Neural cell (in vitro differentiated cells): ENCODE data around the gene ASRGL1. TPM values are rescaled to one million over a fixed set of nuclear protein-coding genes. Genes with fewer than 3 reads are reported as not detected.

Source experiments
- H2AFZ ChIP-seq: fragments of 200-600, 300-800 bp; sonication (generic), shearing (Covaris generic); 2 replicates; pipeline ENCODE4 v1.6.0; 2014; ENCODE audit warnings: low read depth, mild to moderate bottlenecking, antibody characterized with exemption, low read length, moderate library complexity
- H3F3A ChIP-seq: fragments of 200-600 bp; shearing (Covaris generic); 2 replicates; pipeline ENCODE4 v1.6.1; 2016; ENCODE audit warnings: mild to moderate bottlenecking, moderate library complexity, mixed read lengths, antibody characterized with exemption, low read length; ENCODE audit not compliant: insufficient read depth, poor library complexity, severe bottlenecking
- H3K27ac ChIP-seq: fragments of 200-600, 300-800 bp; sonication (generic), shearing (Covaris generic); 2 replicates; pipeline ENCODE4 v1.5.1; 2014; ENCODE audit warnings: mild to moderate bottlenecking, low read length, moderate library complexity
- H3K27me3 ChIP-seq: fragments of 300-800, 200-600 bp; sonication (generic), shearing (Covaris generic); 2 replicates; pipeline ENCODE4 v1.6.0; 2014; ENCODE audit warnings: mild to moderate bottlenecking, low read depth, low read length, moderate library complexity; ENCODE audit not compliant: insufficient read depth
- H3K36me3 ChIP-seq: fragments of 300-800, 200-600 bp; sonication (generic), shearing (Covaris generic); 2 replicates; pipeline ENCODE4 v1.5.1; 2014; ENCODE audit warnings: mild to moderate bottlenecking, antibody characterized with exemption, low read length, moderate library complexity; ENCODE audit not compliant: insufficient read depth
- H3K4me2 ChIP-seq: fragments of 300-800, 200-600 bp; sonication (generic), shearing (Covaris generic); 2 replicates; pipeline ENCODE4 v1.6.0; 2014; ENCODE audit warnings: mild to moderate bottlenecking, low read length
- H3K4me3 ChIP-seq: fragments of 300-800, 200-600 bp; sonication (generic), shearing (Covaris generic); 2 replicates; pipeline ENCODE4 v1.5.1; 2014; ENCODE audit warnings: mild to moderate bottlenecking, low read length, moderate library complexity
- H3K79me2 ChIP-seq: fragments of 200-600 bp; shearing (Covaris generic); replicated peaks from 2 replicates; pipeline ENCODE4 v1.6.0; 2014; ENCODE audit warnings: mild to moderate bottlenecking, low read length, moderate library complexity; ENCODE audit not compliant: insufficient read depth
- H3K9ac ChIP-seq: fragments of 300-800, 200-600 bp; sonication (generic), shearing (Covaris generic); 2 replicates; pipeline ENCODE4 v1.6.1; 2016; ENCODE audit warnings: mild to moderate bottlenecking, low read length, mixed read lengths
- H3K9me2 ChIP-seq: fragments of 200-600 bp; shearing (Covaris generic); 2 replicates; pipeline ENCODE4 v1.6.1; 2016; ENCODE audit warnings: mild to moderate bottlenecking, low read length, mixed read lengths; ENCODE audit not compliant: insufficient read depth
- H3K9me3 ChIP-seq: fragments of 200-600, 300-800 bp; sonication (generic), shearing (Covaris generic); 2 replicates; pipeline ENCODE4 v1.6.1; 2016; ENCODE audit warnings: mild to moderate bottlenecking, mixed run types, low read length, moderate library complexity, mixed read lengths
- H4K20me1 ChIP-seq: fragments of 200-600 bp; shearing (Covaris generic); 2 replicates; pipeline ENCODE4 v1.6.1; 2016; ENCODE audit warnings: mild to moderate bottlenecking, mixed run types; ENCODE audit not compliant: insufficient read depth
- EP300 ChIP-seq: fragments of 450-650 bp; conservative IDR thresholded peaks from 2 replicates; pipeline ENCODE4 v1.6.1; 2014; ENCODE audit warnings: antibody characterized with exemption, mild to moderate bottlenecking, moderate library complexity; ENCODE audit not compliant: poor library complexity, severe bottlenecking
- EZH2 ChIP-seq: fragments of 200-600, 300-800 bp; shearing (Covaris generic), sonication (generic); IDR thresholded peaks from 2 replicates; pipeline ENCODE4 v1.6.1; 2014; ENCODE audit warnings: antibody characterized with exemption, low read length, borderline replicate concordance, mild to moderate bottlenecking; ENCODE audit not compliant: insufficient read depth, poor library complexity, severe bottlenecking
- MXI1 ChIP-seq: fragments of 450-650 bp; conservative IDR thresholded peaks from 2 replicates; pipeline ENCODE4 v1.6.1; 2014; ENCODE audit warnings: antibody characterized with exemption, mild to moderate bottlenecking; ENCODE audit not compliant: poor library complexity, severe bottlenecking
- POLR2AphosphoS5 ChIP-seq: IDR thresholded peaks from 2 replicates; pipeline ENCODE4 v1.6.1; 2012
- RAD21 ChIP-seq: fragments of 450-650 bp; conservative IDR thresholded peaks from 2 replicates; pipeline ENCODE4 v1.6.1; 2014; ENCODE audit warnings: antibody characterized with exemption, mild to moderate bottlenecking, moderate library complexity
- REST ChIP-seq: IDR thresholded peaks from 2 replicates; pipeline ENCODE4 v1.6.1; 2012; ENCODE audit warnings: borderline replicate concordance
- SMC3 ChIP-seq: fragments of 450-650 bp; conservative IDR thresholded peaks from 2 replicates; pipeline ENCODE4 v1.6.1; 2014; ENCODE audit warnings: antibody characterized with exemption, mild to moderate bottlenecking, moderate library complexity; ENCODE audit not compliant: poor library complexity
- TAF1 ChIP-seq: IDR thresholded peaks from 2 replicates; pipeline ENCODE4 v1.6.1; 2012; ENCODE audit warnings: low read depth
- polyA plus RNA-seq: library from polyadenylated mRNA; depleted of rRNA; stranded (reverse); fragments of >200 nt; gene quantifications from 2 replicates; pipeline ENCODE4 v1.2.3, GENCODE V29; 2014
- TF ChIP-seq, protein P1 (sequence below): fragments of 450-650 bp; IDR thresholded peaks from 2 replicates; pipeline ENCODE4 v1.5.1; 2014; ENCODE audit warnings: antibody characterized with exemption, mild to moderate bottlenecking, moderate library complexity; ENCODE audit not compliant: poor library complexity, severe bottlenecking

ASRGL1 gene
- polyA plus RNA-seq, 1 donor from 2014 or later, result 129 TPM

- no peaks in the 10 kb centered on the region for H3K27me3 ChIP-seq
- no peak overlapping the region for H3K9ac ChIP-seq
- no peak overlapping the region for H3K4me2 ChIP-seq
- TF ChIP-seq REST, result no peak
- TF ChIP-seq, protein P1, sequence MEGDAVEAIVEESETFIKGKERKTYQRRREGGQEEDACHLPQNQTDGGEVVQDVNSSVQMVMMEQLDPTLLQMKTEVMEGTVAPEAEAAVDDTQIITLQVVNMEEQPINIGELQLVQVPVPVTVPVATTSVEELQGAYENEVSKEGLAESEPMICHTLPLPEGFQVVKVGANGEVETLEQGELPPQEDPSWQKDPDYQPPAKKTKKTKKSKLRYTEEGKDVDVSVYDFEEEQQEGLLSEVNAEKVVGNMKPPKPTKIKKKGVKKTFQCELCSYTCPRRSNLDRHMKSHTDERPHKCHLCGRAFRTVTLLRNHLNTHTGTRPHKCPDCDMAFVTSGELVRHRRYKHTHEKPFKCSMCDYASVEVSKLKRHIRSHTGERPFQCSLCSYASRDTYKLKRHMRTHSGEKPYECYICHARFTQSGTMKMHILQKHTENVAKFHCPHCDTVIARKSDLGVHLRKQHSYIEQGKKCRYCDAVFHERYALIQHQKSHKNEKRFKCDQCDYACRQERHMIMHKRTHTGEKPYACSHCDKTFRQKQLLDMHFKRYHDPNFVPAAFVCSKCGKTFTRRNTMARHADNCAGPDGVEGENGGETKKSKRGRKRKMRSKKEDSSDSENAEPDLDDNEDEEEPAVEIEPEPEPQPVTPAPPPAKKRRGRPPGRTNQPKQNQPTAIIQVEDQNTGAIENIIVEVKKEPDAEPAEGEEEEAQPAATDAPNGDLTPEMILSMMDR, result no peak
- TF ChIP-seq SMC3, result no peak
- TF ChIP-seq TAF1, result no peak
- no peak for TF ChIP-seq EZH2
- no peak for TF ChIP-seq POLR2AphosphoS5
- no peak for TF ChIP-seq RAD21
- TF ChIP-seq EP300, result no peak
- no peak for TF ChIP-seq MXI1
- H3K27ac ChIP-seq, result no peak overlapping the region
- peaks cover 4% of the 10 kb centered on the region for H3F3A ChIP-seq
- H4K20me1 ChIP-seq, result no peaks in the 10 kb centered on the region
- no peaks in the 10 kb centered on the region for H3K36me3 ChIP-seq
- no peaks in the 10 kb centered on the region for H3K9me3 ChIP-seq
- no peaks in the 10 kb centered on the region for H3K79me2 ChIP-seq
- no peak overlapping the region for H3K4me3 ChIP-seq
- no peaks in the 10 kb centered on the region for H3K9me2 ChIP-seq
- H2AFZ ChIP-seq, result no peak overlapping the region
Observed at GRCh38 chr11:62395885-62396551, 58.8 kb downstream of the ASRGL1 start.

DNA sequence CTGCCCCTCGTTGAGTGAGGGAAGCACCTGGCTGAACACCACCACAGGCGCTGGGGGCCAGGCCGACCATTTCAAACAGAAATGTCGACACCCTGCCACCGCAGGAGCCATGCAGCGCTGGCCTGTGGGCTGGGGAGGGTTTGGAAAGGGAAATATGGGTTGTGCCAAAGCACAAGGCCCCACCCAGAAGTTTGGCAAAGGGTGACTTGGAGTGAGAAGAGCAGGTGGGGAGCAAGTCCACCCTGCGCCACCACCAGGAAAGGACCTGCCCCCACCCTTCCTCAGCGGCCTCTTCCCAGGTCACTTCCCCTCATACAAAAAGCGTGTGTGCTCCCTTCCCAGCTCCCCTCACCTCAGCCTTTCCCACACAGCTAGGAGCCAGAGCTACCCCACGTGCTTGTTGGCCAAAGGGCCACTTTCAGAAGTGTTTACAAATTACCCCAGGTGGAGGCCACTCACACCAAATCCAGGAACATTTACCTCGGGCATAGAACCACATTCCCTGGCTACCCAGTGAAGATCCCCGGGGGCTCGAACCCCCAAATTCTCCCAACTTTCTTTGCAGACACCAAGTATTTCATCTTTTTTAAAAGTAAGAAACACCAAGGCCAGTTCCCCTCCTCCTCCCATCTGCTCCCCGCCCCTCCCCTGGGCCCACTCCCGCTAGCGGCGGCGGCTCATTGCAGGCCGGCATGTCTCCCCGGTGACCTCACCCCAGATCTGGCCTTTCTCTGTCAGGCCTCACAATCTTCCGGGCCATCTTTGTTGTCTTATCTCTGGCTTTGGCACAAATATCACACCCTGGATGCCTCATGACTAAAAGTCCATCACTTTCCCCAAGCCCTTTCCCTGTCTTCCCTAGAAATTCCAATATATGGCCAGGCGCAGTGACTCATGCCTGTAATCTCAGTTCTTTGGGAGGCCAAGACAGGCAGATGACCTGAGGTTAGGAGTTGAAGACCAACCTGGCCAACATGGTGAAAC, 61.1 kb downstream of the ASRGL1 start:
- Histone ChIP-seq H3K4me2 (no peak overlapping the region), H3K27ac (no peak overlapping the region)
- TF ChIP-seq EZH2 (no peak), POLR2AphosphoS5 (no peak), REST (no peak), TAF1 (no peak), RAD21 (no peak)

More for the DNA sequence above, 61.1 kb downstream of the ASRGL1 start:
- Histone ChIP-seq H2AFZ (no peak overlapping the region), H3K4me3 (no peak overlapping the region), H3K79me2 (no peaks in the 10 kb centered on the region), H3K9ac (no peak overlapping the region), H3K36me3 (no peaks in the 10 kb centered on the region), H3F3A (peaks cover 4% of the 10 kb centered on the region), H3K9me3 (no peaks in the 10 kb centered on the region), H3K9me2 (no peaks in the 10 kb centered on the region), H3K27me3 (no peaks in the 10 kb centered on the region), H4K20me1 (no peaks in the 10 kb centered on the region)
